ENCODE measurements around the gene APPL1. TPM values are rescaled to one million over a fixed set of nuclear protein-coding genes. Genes with fewer than 3 reads are reported as not detected.

APPL1 gene
- polyA plus RNA-seq, 3 donors, result 13.9 to 42.1 (median 35.5) TPM

DNA sequence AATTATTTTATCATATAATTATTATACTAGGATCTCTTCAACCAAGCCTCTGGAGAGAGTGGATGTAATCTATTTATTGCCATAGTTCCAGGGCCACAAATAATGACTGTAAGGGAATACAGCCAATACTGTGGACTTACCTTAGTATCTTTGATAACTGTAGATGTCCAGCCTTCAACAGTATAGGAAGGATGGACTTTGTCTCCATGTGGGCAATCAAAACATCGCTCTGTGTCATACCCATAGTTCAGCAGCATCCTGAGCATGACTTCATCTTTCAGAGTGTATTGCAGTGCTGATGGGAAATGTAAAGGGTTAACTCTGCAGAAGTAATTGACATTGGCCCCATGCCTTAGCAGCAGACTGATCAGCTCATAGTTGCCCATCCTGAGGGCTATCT is 50.7 kb downstream of the APPL1 start:
- Histone ChIP-seq H3K27ac (ENCODE audit: low read depth in 1 of 2, low read length in 2 of 2) (no peak overlapping the region), H3K9ac (ENCODE audit: insufficient read depth, low read length, poor library complexity, severe bottlenecking) (no peak overlapping the region), H4K20me1 (ENCODE audit: insufficient read depth, low read length) (no peaks in the 10 kb centered on the region), H3K9me3 (replicated peaks in 1 of 2; ENCODE audit: control insufficient read depth in 1 of 2, insufficient read depth in 1 of 2, low read length in 2 of 2) (no peaks in the 10 kb centered on the region), H3K79me2 (ENCODE audit: insufficient read depth, low read length) (no peaks in the 10 kb centered on the region), H3K4me3 (replicated peaks in 1 of 3; ENCODE audit: low read depth in 2 of 3, low read length in 3 of 3) (no peak overlapping the region), H2AFZ (ENCODE audit: insufficient read depth, low read depth, low read length, poor library complexity, severe bottlenecking) (no peak overlapping the region), H3K27me3 (ENCODE audit: control insufficient read depth in 2 of 2, insufficient read depth in 2 of 2, low read length in 2 of 2) (no peaks in the 10 kb centered on the region), H3K36me3 (replicated peaks in 1 of 2; ENCODE audit: control insufficient read depth in 1 of 2, insufficient read depth in 2 of 2, low read length in 2 of 2) (peaks cover 6 to 23% of the 10 kb centered on the region in 2 donors), H3K4me1 (ENCODE audit: control insufficient read depth in 1 of 2, insufficient read depth in 2 of 2, low read length in 2 of 2) (peaks cover 5 to 13% of the 10 kb centered on the region in 2 donors), H3K4me2 (replicated peaks; ENCODE audit: extremely low read depth, low read length, poor library complexity, severe bottlenecking) (no peak overlapping the region)
- H3K27ac Mint-ChIP-seq, result no peak overlapping the region
- peaks cover 13 to 15% of the 10 kb centered on the region in 2 donors for H3K36me3 Mint-ChIP-seq
- H3K9me3 Mint-ChIP-seq, result peaks cover 0 to 2% (median 0%) of the 10 kb centered on the region in 7 donors
- H3K4me1 Mint-ChIP-seq, result peaks cover 14% of the 10 kb centered on the region
- peaks cover 0 to 2% (median 0%) of the 10 kb centered on the region in 3 donors for H3K27me3 Mint-ChIP-seq (ENCODE audit: low read depth in 3 of 3)
- intact Hi-C loops (cut with micrococcal nuclease), result no loop called here
- TF ChIP-seq, protein P1, sequence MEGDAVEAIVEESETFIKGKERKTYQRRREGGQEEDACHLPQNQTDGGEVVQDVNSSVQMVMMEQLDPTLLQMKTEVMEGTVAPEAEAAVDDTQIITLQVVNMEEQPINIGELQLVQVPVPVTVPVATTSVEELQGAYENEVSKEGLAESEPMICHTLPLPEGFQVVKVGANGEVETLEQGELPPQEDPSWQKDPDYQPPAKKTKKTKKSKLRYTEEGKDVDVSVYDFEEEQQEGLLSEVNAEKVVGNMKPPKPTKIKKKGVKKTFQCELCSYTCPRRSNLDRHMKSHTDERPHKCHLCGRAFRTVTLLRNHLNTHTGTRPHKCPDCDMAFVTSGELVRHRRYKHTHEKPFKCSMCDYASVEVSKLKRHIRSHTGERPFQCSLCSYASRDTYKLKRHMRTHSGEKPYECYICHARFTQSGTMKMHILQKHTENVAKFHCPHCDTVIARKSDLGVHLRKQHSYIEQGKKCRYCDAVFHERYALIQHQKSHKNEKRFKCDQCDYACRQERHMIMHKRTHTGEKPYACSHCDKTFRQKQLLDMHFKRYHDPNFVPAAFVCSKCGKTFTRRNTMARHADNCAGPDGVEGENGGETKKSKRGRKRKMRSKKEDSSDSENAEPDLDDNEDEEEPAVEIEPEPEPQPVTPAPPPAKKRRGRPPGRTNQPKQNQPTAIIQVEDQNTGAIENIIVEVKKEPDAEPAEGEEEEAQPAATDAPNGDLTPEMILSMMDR (IDR thresholded peaks at IDR 0.05), result no peak
- 100% methylated on average over 1 of the region's 1 CpG for WGBS (ENCODE audit: insufficient coverage)
- no peak overlapping the region for H3K4me3 Mint-ChIP-seq
- no peak for DNase-seq

DNA sequence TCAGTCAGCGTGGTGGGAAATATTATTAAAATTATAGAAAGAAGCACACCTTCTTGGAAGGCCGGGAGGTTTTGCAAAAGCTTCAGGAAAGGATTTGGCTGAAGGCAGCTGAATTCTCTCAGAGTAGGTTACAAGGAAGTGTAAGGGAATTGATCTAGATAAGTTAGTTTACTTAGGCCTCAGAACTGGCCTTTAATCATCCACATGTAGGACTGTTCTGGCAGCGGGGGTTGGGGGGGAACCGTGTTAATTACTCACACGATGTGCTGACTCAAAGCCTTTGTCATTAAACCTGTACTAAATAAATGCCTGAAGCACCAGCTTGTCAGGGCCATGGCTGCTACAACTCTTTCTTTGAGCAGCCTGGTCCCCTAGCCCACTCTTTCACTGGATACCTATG is 52.2 kb downstream of the APPL1 start:
- Mint-ChIP-seq H3K4me3 (no peak overlapping the region), H3K27me3 (ENCODE audit: low read depth in 3 of 3) (peaks cover 0 to 2% (median 0%) of the 10 kb centered on the region in 3 donors), H3K36me3 (peaks cover 6 to 8% of the 10 kb centered on the region in 2 donors), H3K9me3 (peaks cover 0 to 2% (median 0%) of the 10 kb centered on the region in 7 donors), H3K27ac (no peak overlapping the region), H3K4me1 (peaks cover 14% of the 10 kb centered on the region)
- intact Hi-C loops (cut with micrococcal nuclease), result no loop called here
- Histone ChIP-seq H3K4me3 (replicated peaks in 1 of 3; ENCODE audit: low read depth in 2 of 3, low read length in 3 of 3) (no peak overlapping the region), H4K20me1 (ENCODE audit: insufficient read depth, low read length) (no peaks in the 10 kb centered on the region), H3K27me3 (ENCODE audit: control insufficient read depth in 2 of 2, insufficient read depth in 2 of 2, low read length in 2 of 2) (no peaks in the 10 kb centered on the region), H3K4me2 (replicated peaks; ENCODE audit: extremely low read depth, low read length, poor library complexity, severe bottlenecking) (no peak overlapping the region), H3K9me3 (replicated peaks in 1 of 2; ENCODE audit: control insufficient read depth in 1 of 2, insufficient read depth in 1 of 2, low read length in 2 of 2) (no peaks in the 10 kb centered on the region), H3K27ac (ENCODE audit: low read depth in 1 of 2, low read length in 2 of 2) (no peak overlapping the region), H3K36me3 (replicated peaks in 1 of 2; ENCODE audit: control insufficient read depth in 1 of 2, insufficient read depth in 2 of 2, low read length in 2 of 2) (peaks cover 0 to 10% of the 10 kb centered on the region in 2 donors), H3K4me1 (ENCODE audit: control insufficient read depth in 1 of 2, insufficient read depth in 2 of 2, low read length in 2 of 2) (peaks cover 5 to 13% of the 10 kb centered on the region in 2 donors), H2AFZ (ENCODE audit: insufficient read depth, low read depth, low read length, poor library complexity, severe bottlenecking) (no peak overlapping the region), H3K9ac (ENCODE audit: insufficient read depth, low read length, poor library complexity, severe bottlenecking) (no peak overlapping the region), H3K79me2 (ENCODE audit: insufficient read depth, low read length) (no peaks in the 10 kb centered on the region)
- DNase-seq, result no peak
- 100% methylated on average over 3 of the region's 5 CpGs for WGBS (ENCODE audit: insufficient coverage)
- TF ChIP-seq, protein P1 (IDR thresholded peaks at IDR 0.05), result no peak
